A673 (cell line): Measurements from ENCODE around the gene ZMYM4. TPM values are rescaled to one million over a fixed set of nuclear protein-coding genes. Genes with fewer than 3 reads are reported as not detected.

Experiments used
- BruUV-seq: library from RNA; stranded (reverse); fragments of 400-500 nt; replicated peaks from 2 replicates; lab custom pipeline; 2021; lab: Mats Ljungman, UMichigan
- CTCF ChIA-PET: fragments of 300-600 bp; sonication (Branson Sonifier 250); formaldehyde crosslinking; loops from one replicate; lab custom pipeline; 2022; ENCODE audit warnings: antibody characterized with exemption; lab: Charles Lee
- POLR2A ChIA-PET: fragments of 300-600 bp; sonication (Branson Sonifier 250); formaldehyde crosslinking; loops from one replicate; lab custom pipeline; 2022; ENCODE audit warnings: antibody characterized with exemption; ENCODE audit not compliant: low non-redundant PET; lab: Charles Lee
- DNase-seq: peaks from one replicate; pipeline ENCODE4 v3.0.0-alpha.2; 2015; ENCODE audit warnings: low spot score
- H3K27ac ChIP-seq: fragments of 200-600 bp; sonication (generic); 2 replicates; pipeline ENCODE4 v1.5.1; 2016; ENCODE audit warnings: mixed run types, low read depth, mild to moderate bottlenecking, mixed read lengths, antibody characterized with exemption, low read length; ENCODE audit not compliant: poor library complexity, severe bottlenecking
- H3K27me3 ChIP-seq: fragments of 200-600 bp; sonication (generic); replicated peaks from 2 replicates; pipeline ENCODE4 v1.6.1; 2017; ENCODE audit warnings: mixed run types, low read depth, mild to moderate bottlenecking, mixed read lengths, antibody characterized with exemption, low read length; ENCODE audit not compliant: insufficient read depth, poor library complexity
- H3K36me3 ChIP-seq: fragments of 200-600 bp; sonication (generic); 2 replicates; pipeline ENCODE4 v1.6.1; 2016; ENCODE audit warnings: mixed run types, mild to moderate bottlenecking, mixed read lengths, antibody characterized with exemption, low read length; ENCODE audit not compliant: insufficient read depth, poor library complexity, severe bottlenecking
- H3K4me1 ChIP-seq: fragments of 200-600 bp; sonication (generic); 2 replicates; pipeline ENCODE4 v1.6.1; 2017; ENCODE audit warnings: mixed run types, mild to moderate bottlenecking, mixed read lengths, antibody characterized with exemption, low read length; ENCODE audit not compliant: insufficient read depth, poor library complexity, severe bottlenecking
- H3K4me3 ChIP-seq: fragments of 200-600 bp; sonication (generic); 2 replicates; pipeline ENCODE4 v1.5.1; 2016; ENCODE audit warnings: low read depth, mixed run types, mild to moderate bottlenecking, mixed read lengths, low read length; ENCODE audit not compliant: poor library complexity, severe bottlenecking
- H3K9me3 ChIP-seq: fragments of 200-600 bp; sonication (generic); 2 replicates; pipeline ENCODE4 v1.6.1; 2016; ENCODE audit warnings: mixed run types, low read depth, mild to moderate bottlenecking, mixed read lengths, antibody characterized with exemption, low read length; ENCODE audit not compliant: poor library complexity, severe bottlenecking
- CTCF ChIP-seq: fragments of 300-800, 200-600 bp; sonication (generic); conservative IDR thresholded peaks from 2 replicates; pipeline ENCODE4 v1.5.1; 2017; ENCODE audit warnings: low read depth, mild to moderate bottlenecking, antibody characterized with exemption, low read length, moderate library complexity, mixed read lengths
- EZH2 ChIP-seq: fragments of 200-600 bp; sonication (generic); IDR thresholded peaks from 2 replicates; pipeline ENCODE4 v1.6.1; 2017; ENCODE audit warnings: borderline replicate concordance, low read depth, mild to moderate bottlenecking, mixed read lengths, antibody characterized with exemption, low read length; ENCODE audit not compliant: poor library complexity, severe bottlenecking
- intact Hi-C: fragments of 100-400 bp; cut with micrococcal nuclease; formaldehyde crosslinking; loops from one replicate; pipeline ENCODE4 v1.10.0; 2022; ENCODE audit not compliant: unreplicated experiment
- total RNA-seq: library from RNA; stranded (reverse); gene quantifications from 2 replicates; pipeline ENCODE4 v1.2.3, GENCODE V29; 2021

The ZMYM4 gene
- total RNA-seq, 1 experiment from 2014 or later = 83.5 TPM

- Histone ChIP-seq H3K4me1 (no peaks in the 10 kb centered on the region), H3K9me3 (no peaks in the 10 kb centered on the region), H3K4me3 (no peak overlapping the region), H3K36me3 (peaks cover 16% of the 10 kb centered on the region), H3K27ac (no peak overlapping the region), H3K27me3 (no peaks in the 10 kb centered on the region)
- ChIA-PET POLR2A (no interaction called here), CTCF (no interaction called here)
- no peak for TF ChIP-seq EZH2
- no peak for TF ChIP-seq CTCF
- no peak for DNase-seq
- intact Hi-C loops = no loop called here
- no TSS peak for BruUV-seq
These were observed 29.4 kb downstream of the ZMYM4 start for GRCh38 chr1:35297886-35298285.

GRCh38 chr1:35298464-35298863, 30.0 kb downstream of the ZMYM4 start:
- Histone ChIP-seq H3K27me3 (no peaks in the 10 kb centered on the region), H3K4me1 (no peaks in the 10 kb centered on the region), H3K4me3 (no peak overlapping the region), H3K36me3 (peaks cover 16% of the 10 kb centered on the region), H3K27ac (no peak overlapping the region), H3K9me3 (no peaks in the 10 kb centered on the region)
- POLR2A ChIA-PET = no interaction called here
- TF ChIP-seq EZH2 (no peak), CTCF (peak; percentile 40; the same call in 1 of the 2 replicates)
- CTCF ChIA-PET = no interaction called here
- intact Hi-C loops = no loop called here
- peak; percentile 49 for DNase-seq
- BruUV-seq = no TSS peak

- Histone ChIP-seq H3K27me3 (no peaks in the 10 kb centered on the region), H3K4me1 (no peaks in the 10 kb centered on the region), H3K36me3 (peaks cover 13% of the 10 kb centered on the region), H3K4me3 (no peak overlapping the region), H3K27ac (no peak overlapping the region), H3K9me3 (no peaks in the 10 kb centered on the region)
- intact Hi-C loops = no loop called here
- no TSS peak for BruUV-seq
- DNase-seq = no peak
- CTCF ChIA-PET = no interaction called here
- POLR2A ChIA-PET = no interaction called here
- TF ChIP-seq CTCF (no peak), EZH2 (no peak)
These were observed 31.9 kb downstream of the ZMYM4 start for GRCh38 chr1:35300376-35300775.
